Nucleus accumbens (tissue), 56 donors: Measurements from ENCODE around the gene TET3.

Experiments used
- DNase-seq, 56 donors: peaks; one replicate each; lab custom pipeline; 2025; lab: John Stamatoyannopoulos, UW

Gene TET3

GRCh38 chr2:73963385-73964120 is 21.2 kb upstream of the TET3 start:
- DNase-seq: no peak

GRCh38 chr2:73964223-73964622 is 20.5 kb upstream of the TET3 start:
- no peak for DNase-seq

GRCh38 chr2:73965053-73965452 is 19.7 kb upstream of the TET3 start:
- no peak for DNase-seq

GRCh38 chr2:73968357-73968937 is 16.3 kb upstream of the TET3 start:
- DNase-seq: no peak

GRCh38 chr2:73969356-73969755 is 15.4 kb upstream of the TET3 start:
- DNase-seq: no peak

GRCh38 chr2:73970141-73970803 is 14.4 kb upstream of the TET3 start:
- DNase-seq: no peak

- DNase-seq: peak in 13 of 56 donors; percentile 12 to 59 (median 29)
Observed at GRCh38 chr2:73970850-73971471, 13.7 kb upstream of the TET3 start.

GRCh38 chr2:73971722-73972121 is 13.0 kb upstream of the TET3 start:
- no peak for DNase-seq

- no peak for DNase-seq
Observed at GRCh38 chr2:73972846-73973245, 11.9 kb upstream of the TET3 start.

- no peak for DNase-seq
Observed at GRCh38 chr2:73975731-73976130, 9.0 kb upstream of the TET3 start.

- no peak for DNase-seq
Observed at GRCh38 chr2:73976803-73977202, 7.9 kb upstream of the TET3 start.

- no peak for DNase-seq
Observed at GRCh38 chr2:73977466-73977865, 7.2 kb upstream of the TET3 start.

- DNase-seq: peak in 5 of 56 donors; percentile 11 to 36 (median 19)
Observed at GRCh38 chr2:73979021-73979420, 5.7 kb upstream of the TET3 start.

GRCh38 chr2:73979686-73980085 is 5.0 kb upstream of the TET3 start:
- DNase-seq: no peak

GRCh38 chr2:73980566-73980965 is 4.1 kb upstream of the TET3 start:
- DNase-seq: no peak

- DNase-seq: no peak
Observed at GRCh38 chr2:73981081-73982001, 3.4 kb upstream of the TET3 start.

- DNase-seq: no peak
Observed at GRCh38 chr2:73982140-73982617, 2.5 kb upstream of the TET3 start.

GRCh38 chr2:73983322-73984202 is 1.1 kb upstream of the TET3 start:
- no peak for DNase-seq

GRCh38 chr2:73984922-73985307 is 205 bp downstream of the TET3 start:
- DNase-seq: peak in 11 of 56 donors; percentile 18 to 65 (median 41)
